Hypothalamus (tissue), 51 donors: ENCODE measurements around the gene C12orf75.
A peak's percentile ranks its signal among the peaks of the same experiment; 100 is the strongest.
"Not testable (repeated sequence)": the region's sequence is repeated elsewhere in the genome, so short reads cannot be mapped to it uniquely, and the experiment has no call there.

Source experiments
- DNase-seq, 51 donors: peaks; one replicate each; lab custom pipeline; 2025; lab: John Stamatoyannopoulos, UW

The C12orf75 gene

DNA sequence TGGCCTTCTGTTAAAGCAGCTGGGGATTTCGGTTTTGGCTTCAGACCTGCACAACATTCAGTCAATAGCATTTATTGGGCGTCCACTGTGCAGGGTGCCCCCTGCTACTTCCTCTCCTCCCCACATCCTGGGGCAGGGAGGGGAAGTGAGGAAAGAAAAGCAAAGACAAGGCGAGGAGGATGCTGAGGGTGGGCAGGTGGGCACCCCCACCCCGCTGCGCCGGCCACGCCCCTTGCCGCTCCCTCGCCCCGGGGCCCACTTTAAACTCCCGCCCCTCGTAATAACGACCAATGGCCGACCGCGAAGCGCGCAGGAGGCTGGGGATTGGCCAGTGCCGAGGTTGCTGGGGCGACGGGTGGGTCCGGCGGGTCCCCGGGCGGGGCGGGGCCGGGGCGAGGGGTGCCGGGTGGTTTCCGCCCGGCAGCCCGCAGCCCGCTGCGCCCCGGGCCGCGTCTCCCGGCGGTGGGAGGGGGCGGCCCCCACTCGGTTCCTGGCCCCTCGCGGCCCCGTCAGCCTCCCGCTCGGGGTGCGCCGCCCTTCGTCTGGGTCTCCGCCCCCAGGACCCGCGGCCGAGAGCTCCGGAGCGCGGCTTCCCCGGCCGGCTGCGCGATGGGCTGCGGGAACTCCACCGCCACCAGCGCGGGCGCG is at the start of gene C12orf75:
C12orf75 (plus strand) TSS at position 409 of the 648 bp plus-strand sequence; CDS start at position 610, 201 bp downstream.
- DNase-seq = peak in 49 of 51 donors; percentile 6 to 76 (median 48)

- no peak for DNase-seq
These were observed 49.4 kb upstream of the C12orf75 start for GRCh38 chr12:105280966-105281693.

- no peak for DNase-seq
These were observed 48.8 kb upstream of the C12orf75 start for GRCh38 chr12:105281694-105282049.

DNA sequence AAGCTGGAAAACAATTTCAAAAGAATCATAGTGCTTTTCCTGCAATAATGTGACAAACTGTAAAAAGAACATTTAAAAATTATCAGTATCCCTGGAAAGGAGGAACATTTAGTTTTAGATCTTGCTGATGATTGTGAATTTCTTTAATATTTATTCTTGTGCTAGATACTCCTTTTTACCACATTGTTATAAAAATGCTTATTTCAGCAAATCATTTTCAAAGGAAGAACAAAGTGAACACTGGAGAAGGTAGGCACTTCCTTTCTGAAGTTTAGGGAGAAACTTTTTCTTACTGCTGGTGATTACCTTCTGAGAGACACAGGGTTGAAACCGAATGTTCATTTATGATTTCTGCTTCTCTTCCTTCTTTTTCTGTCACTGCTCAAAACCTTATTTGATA is 45.1 kb upstream of the C12orf75 start:
- DNase-seq = no peak

DNA sequence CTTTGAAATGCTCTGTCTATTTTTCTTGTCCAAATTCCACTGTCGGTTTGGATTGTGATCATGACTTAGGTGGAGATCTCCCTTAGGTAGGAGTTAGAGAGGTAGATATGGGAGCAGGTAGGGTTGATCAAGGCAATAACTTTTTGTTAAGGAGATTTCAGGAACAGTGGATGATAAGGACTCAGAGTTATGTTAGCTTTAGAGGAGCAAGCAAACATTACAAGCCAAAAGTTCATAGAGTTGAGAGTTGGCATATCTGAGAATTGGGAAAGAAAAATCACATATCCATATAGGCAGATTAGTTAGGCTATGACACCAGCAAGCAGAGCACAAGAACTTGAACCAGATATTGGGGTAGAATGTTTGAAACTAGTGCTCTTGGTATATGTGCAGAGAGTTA is 43.1 kb upstream of the C12orf75 start:
- no peak for DNase-seq

DNA sequence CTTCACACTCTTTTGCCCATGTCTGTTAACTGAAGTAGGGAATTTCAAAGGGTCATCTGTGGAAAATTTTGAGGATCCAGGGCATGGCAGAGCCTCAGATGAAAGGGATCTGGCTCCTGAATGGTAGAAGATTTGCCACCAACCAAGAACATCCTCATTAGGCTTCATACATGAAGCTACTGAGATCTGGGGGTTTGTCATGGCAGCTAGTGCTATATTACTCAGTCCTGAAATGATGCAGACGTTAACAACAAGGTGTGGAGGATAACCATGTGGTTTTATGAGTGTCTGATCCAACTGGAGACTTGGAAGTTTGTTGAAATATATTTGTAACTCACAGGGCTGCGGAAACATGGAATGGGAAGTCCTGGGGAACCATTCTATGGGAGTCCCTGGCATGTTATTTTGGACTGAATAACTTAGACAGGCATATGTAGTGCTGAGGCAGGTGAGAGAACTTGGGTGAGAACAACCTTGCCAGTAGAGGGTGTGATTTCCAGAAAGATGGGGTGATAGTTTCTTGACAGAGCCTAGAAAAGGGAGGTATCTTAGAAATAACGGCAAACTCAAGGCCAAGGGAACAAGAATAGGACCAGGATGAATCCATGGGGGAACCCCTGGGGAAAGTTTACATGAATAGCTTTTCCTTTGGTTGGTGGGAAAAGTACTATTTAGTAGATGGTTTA is 42.0 kb upstream of the C12orf75 start:
- no peak for DNase-seq

DNA sequence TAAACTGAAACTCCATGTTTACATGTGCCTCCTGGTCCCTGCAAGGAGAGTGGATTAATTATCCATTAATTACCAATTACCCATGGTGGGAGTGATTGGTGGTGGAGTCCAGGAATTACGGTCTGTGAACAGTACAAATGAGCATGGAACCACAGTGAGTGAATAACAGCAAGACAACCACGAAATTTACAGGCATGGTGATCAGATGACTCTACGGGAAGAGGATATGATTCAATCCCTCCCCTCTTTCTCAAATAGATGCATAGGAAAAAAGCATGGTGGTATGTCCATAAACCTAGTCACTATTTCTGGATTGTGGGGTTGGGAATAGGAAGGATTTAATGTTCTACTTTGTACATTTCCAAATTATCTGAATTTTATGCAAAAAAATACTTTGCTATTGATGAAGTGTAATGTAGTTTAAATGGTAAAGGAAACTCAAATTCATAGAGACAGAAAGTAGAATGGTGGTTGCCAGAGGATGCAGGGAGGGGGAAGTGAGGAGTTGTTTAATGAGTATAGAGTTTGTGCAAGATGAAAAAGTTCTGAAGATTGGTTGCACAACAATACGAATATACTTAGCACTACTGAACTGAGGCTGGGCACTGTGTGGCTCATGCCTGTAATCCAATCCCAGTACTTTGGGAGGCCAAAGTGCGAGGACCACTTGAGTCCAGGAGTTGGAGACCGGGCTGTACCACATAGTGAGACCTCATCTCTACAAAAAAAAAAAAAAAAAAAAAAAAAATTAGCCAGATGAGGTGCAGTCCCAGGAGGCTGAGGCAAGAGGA is 41.2 kb upstream of the C12orf75 start:
- no peak for DNase-seq

GRCh38 chr12:105291531-105291930 is 39.0 kb upstream of the C12orf75 start:
- no peak for DNase-seq

DNA sequence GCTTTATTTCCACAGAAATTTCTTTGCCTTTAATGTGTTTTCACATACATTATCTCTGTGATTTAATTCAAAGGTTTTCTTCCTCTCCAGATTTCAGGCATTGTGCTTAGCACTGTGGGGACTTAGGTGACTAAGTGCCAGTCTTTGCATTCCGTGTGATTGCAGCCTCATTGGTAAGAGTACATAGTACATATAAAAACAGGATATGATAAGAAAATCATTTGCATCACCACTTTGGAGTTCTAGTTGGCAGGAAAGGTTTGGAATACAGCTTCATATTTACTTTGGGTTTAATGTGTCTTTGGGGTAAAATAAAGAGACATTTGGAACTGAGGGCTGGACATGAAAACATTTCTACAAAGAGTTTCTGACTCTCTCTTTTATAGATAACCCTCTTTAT is 37.8 kb upstream of the C12orf75 start:
- DNase-seq = no peak

DNA sequence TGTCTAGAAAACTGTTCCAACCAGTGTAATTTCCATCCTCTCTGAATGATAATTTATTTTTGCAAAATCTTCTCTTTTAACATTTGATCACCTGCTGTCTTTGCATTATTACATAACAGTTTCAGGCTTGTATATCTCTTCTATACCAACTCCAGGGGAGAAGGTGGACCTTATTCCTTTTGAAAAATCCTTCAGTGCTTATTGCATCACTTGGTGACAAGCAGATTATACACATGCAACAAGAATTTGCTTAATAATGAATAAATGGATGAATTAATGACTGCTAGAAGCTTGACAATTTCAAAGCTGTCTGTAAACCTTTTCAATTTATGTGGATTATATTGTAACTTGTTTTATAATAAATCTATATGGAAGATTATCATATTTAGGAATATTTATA is 37.3 kb upstream of the C12orf75 start:
- DNase-seq = no peak

DNA sequence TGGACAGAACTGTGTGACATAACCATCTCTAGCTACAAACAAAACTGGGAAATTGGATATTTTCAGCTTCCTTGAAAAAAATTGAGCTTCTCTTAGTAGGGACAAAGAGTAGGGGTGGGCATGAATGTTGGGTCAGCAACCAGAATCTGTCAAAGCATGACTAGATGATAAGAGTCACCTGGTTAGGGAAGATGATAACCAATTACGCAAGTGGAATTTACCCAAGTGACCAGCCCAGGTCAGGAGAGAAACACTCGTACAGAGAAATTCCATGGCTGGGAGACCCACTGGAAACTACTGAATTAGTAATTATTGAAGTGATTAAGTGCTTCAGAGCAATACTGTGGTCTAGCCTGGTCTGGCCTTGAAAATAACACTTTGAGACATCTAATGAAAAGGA is 36.3 kb upstream of the C12orf75 start:
- no peak for DNase-seq

DNA sequence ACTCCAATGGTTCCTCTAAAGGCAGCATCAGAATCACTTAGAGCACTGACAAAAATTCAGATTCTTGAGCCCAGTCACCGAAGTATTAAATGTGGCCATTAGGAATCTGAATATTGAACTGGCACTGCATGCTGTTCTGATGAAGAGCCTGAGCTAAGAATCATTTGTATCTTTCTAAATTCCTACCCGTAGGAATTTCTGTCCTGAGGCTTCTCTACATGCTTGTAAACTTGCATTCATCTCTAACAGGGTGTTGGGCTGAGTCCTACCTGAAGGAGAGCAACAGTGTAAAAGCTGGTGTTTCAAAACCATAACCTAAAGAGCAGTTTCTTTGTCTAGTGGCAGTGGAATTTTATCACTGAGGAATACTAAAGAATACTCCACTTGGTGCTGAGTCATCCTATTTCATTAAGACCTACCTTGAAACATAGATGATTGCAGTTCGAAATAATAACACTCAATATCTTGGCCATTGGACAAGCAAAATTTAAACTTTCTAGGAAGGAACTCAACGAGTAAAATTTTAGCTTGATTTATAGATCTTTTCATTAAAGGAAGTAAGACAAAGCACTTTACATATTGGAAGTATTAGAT is 35.5 kb upstream of the C12orf75 start:
- no peak for DNase-seq

DNA sequence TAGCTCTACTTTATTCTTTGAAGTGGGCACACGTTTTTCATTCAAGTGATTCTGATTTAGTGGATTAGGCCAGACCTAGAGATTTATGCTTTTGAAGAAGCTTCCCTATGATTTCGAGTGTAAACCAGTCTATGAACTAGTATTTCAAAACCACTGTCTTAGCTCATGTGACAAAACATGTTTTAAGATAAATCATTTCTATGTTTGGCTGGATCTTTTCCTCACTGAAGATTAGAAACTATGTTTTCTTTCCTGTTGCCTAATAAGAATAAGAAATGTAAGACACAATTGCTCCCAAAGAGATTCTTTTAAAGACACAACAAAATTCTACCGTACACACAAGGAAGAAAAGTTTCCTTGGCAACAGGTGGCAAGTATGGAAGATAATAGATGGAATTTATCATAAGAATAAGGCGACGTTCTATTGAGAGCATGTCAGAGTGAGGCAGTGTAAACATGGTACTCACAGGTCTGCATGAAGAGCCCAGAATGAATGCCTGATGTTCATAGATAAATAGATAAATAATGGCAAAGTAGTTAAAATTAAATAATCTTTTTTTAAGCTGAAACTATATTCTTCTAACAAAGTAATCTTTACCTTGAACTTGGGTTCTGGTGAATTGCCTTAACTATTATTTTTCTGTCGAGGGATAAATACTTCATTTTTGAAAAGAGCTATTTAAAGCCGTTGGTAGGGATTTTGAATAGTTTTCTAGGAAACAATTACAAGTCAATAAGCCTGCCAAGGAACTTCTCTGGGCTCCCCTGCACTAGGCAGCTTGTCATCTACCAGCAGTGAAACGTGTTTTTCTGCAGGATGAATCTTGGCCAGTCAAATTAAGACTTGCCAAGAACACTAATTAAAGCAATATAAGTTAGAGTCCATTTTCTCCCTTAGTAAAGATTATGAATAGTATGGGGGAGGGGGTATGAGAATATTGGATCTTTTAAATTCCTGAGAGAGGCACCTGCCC is 34.1 kb upstream of the C12orf75 start:
- no peak for DNase-seq

DNA sequence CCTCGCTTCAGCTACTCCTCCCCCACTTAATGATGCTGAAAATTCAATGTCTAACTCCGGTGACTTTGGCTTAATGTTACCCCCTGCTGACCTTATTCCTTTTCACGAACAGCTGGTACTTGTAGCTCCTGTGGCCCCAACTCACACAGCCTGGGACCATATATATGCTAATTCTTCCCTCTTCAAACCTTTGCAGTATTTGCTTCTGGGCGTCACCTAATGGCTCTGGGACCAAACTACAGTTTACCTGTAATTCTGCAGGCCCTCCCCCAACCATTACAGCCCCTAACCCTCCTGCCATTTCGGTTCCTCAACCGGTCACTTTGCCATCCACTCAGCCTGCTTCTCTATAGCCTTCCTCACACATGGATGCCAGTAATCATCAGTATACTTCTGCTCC is 29.6 kb upstream of the C12orf75 start:
- no peak for DNase-seq

- DNase-seq = no peak
These were observed 28.8 kb upstream of the C12orf75 start for GRCh38 chr12:105301696-105302095.

- not testable (repeated sequence) for DNase-seq
These were observed 27.5 kb upstream of the C12orf75 start for GRCh38 chr12:105302986-105303385.

DNA sequence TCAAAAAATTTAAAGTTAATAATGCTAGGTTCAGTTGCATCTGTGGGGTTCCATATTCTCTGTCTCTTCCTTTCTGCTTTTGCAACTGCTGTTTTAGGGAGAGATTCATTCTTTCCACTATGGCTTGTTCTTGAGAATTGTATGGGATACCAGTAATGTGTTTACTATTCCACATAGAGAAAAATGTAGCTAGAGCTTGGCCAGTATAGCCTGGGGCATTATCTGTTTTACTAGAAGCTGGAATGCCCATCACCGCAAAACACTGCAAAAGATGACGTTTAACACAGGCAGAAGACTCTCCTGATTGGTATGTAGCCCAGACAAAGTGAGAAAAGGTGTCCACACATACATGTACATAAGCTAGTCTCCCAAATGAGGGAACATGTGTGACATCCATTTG is 25.9 kb upstream of the C12orf75 start:
- DNase-seq = not testable (repeated sequence)

DNA sequence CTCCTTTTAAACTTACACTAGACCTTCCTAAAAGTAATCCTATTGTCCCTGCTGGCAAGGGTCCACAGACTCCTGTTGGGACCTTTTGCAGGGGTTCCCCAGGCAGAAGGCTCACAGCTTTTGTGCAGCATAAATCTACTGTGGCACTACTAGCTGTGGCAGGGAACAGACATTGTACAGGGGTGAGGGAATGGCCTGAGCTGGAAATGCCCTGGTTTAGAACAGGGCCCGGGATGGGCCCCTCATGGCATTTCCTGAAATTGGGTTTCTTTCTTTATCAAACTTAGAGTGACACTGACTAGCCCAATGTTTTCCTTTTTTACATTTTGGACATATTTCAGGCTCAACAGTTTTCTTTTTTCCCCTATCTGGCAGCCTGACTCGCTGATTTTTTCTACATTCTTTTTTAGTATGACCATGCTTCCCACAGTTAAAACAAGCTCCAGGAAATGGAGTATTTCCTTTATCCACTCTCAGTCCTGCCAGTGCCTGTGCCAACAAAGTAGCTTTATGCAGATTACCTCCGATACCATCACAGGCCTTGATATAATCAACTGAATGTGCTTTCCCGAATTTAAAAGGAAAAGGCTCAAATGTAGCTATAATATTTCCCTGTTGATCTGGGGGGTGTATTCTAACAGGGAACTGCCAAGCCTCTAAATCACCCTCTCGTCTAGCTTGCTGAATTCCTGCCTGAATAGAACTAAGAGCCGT is 22.7 kb upstream of the C12orf75 start:
- not testable (repeated sequence) for DNase-seq

DNA sequence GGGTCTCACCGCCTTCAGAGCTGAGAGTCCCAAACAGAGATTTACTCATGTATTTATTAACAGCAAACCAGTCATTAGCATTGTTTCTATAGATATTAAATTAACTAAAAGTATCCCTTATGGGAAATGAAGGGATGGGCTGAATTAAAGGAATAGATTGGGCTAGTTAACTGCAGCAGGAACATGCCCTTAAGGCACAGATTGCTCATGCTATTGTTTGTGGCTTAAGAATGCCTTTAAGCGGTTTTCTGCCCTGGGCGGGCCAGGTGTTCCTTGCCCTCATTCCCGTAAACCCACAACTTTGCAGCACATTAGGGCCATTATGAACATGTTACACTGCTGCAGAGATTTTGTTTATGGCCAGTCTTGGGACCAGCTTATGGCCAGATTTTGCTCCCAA is 21.7 kb upstream of the C12orf75 start:
- DNase-seq = not testable (repeated sequence)
